Cardiac muscle cell (in vitro differentiated cells and primary cell): ENCODE data around the gene LRRC52. TPM values are rescaled to one million over a fixed set of nuclear protein-coding genes. Genes with fewer than 3 reads are reported as not detected.
A peak's percentile ranks its signal among the peaks of the same experiment; 100 is the strongest.

Source experiments
- DNase-seq, 2 donors: peaks; one replicate each; pipeline versions ENCODE4 v3.0.0 to v3.0.0-alpha.2; 2010 to 2017; ENCODE audit warnings: low read depth in 1 of 2, low spot score in 1 of 2
- H3K27ac ChIP-seq: fragments of 200-600 bp; sonication (generic); 2 replicates; pipeline ENCODE4 v1.5.1; 2016
- H3K27me3 ChIP-seq: fragments of 200-600 bp; sonication (generic); 2 replicates; pipeline ENCODE4 v1.6.0; 2016; ENCODE audit warnings: control low read depth
- H3K36me3 ChIP-seq: fragments of 200-600 bp; sonication (generic); 2 replicates; pipeline ENCODE4 v1.5.1; 2016; ENCODE audit warnings: control low read depth
- H3K4me1 ChIP-seq: fragments of 200-600 bp; sonication (generic); 2 replicates; pipeline ENCODE4 v1.8.1; 2017; ENCODE audit warnings: low read depth, mild to moderate bottlenecking, mixed run types
- H3K4me3 ChIP-seq: fragments of 200-600 bp; sonication (generic); 2 replicates; pipeline ENCODE4 v1.5.1; 2016; ENCODE audit warnings: mild to moderate bottlenecking
- H3K9me3 ChIP-seq: fragments of 200-600 bp; sonication (generic); 2 replicates; pipeline ENCODE4 v1.5.1; 2017; ENCODE audit warnings: low read depth, mild to moderate bottlenecking, control low read depth
- CTCF ChIP-seq: IDR thresholded peaks from 2 replicates; pipeline ENCODE4 v1.5.1; 2012; ENCODE audit warnings: low read depth, mild to moderate bottlenecking, low read length
- polyA plus RNA-seq: library from polyadenylated mRNA; unstranded; fragments of >200 nt; fragmentation: Nextera tagmentation; extraction: Ambion mirVana; gene quantifications from 2 replicates; pipeline ENCODE4 v1.2.1, GENCODE V29; 2016
- total RNA-seq: library from RNA; depleted of rRNA; stranded (reverse); fragments of >200 nt; gene quantifications from 2 replicates; pipeline ENCODE4 v1.2.3, GENCODE V29; 2016

LRRC52 gene
- total and polyA plus RNA-seq, 2 experiments from 2014 or later: 0.20 to 0.77 TPM

- no peaks in the 10 kb centered on the region for H3K27me3 ChIP-seq
- DNase-seq: peak in 1 of 2 donors; percentile 54
- no peak for TF ChIP-seq CTCF
- H3K36me3 ChIP-seq: no peaks in the 10 kb centered on the region
- H3K9me3 ChIP-seq: no peaks in the 10 kb centered on the region
- H3K27ac ChIP-seq: peak overlapping the region; percentile 81
- peaks cover 44% of the 10 kb centered on the region for H3K4me1 ChIP-seq
- H3K4me3 ChIP-seq: no peak overlapping the region
These were observed 16.4 kb upstream of the LRRC52 start for GRCh38 chr1:165527251-165528007.

- no peak overlapping the region for H3K4me3 ChIP-seq
- peak overlapping the region; percentile 49 for H3K27ac ChIP-seq
- H3K4me1 ChIP-seq: peaks cover 42% of the 10 kb centered on the region
- no peak for DNase-seq
- H3K27me3 ChIP-seq: no peaks in the 10 kb centered on the region
- no peaks in the 10 kb centered on the region for H3K9me3 ChIP-seq
- no peaks in the 10 kb centered on the region for H3K36me3 ChIP-seq
- TF ChIP-seq CTCF: no peak
These were observed 12.8 kb upstream of the LRRC52 start for GRCh38 chr1:165531021-165531420.

DNA sequence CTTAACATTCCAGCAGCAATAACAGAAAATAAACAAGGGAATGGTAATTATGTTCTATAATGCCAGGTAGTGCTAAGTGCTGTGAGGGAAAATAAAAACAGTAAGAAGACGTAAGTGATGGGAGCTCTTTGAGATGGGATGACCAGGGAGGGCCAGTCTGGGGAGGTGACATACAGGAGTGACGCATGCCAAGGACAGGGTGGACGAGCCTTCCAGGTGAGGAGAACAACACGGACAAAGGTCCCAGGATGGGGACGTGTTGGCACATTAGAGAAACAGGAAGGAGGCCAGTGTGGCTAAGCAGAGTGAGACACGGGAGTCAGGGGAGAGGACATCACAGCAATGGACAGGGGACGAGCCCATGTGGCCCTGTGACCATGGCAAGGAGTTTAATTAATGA, 11.7 kb upstream of the LRRC52 start:
- Histone ChIP-seq H3K4me3 (no peak overlapping the region), H3K36me3 (no peaks in the 10 kb centered on the region), H3K9me3 (no peaks in the 10 kb centered on the region), H3K27ac (no peak overlapping the region), H3K4me1 (peaks cover 32% of the 10 kb centered on the region), H3K27me3 (no peaks in the 10 kb centered on the region)
- DNase-seq: no peak
- TF ChIP-seq CTCF: no peak

GRCh38 chr1:165533254-165533653, 10.5 kb upstream of the LRRC52 start:
- Histone ChIP-seq H3K36me3 (no peaks in the 10 kb centered on the region), H3K9me3 (no peaks in the 10 kb centered on the region), H3K27me3 (no peaks in the 10 kb centered on the region), H3K4me1 (peaks cover 21% of the 10 kb centered on the region), H3K27ac (no peak overlapping the region), H3K4me3 (no peak overlapping the region)
- no peak for TF ChIP-seq CTCF
- DNase-seq: peak in 1 of 2 donors; percentile 3

GRCh38 chr1:165536016-165536415, 7.8 kb upstream of the LRRC52 start:
- Histone ChIP-seq H3K27me3 (no peaks in the 10 kb centered on the region), H3K36me3 (no peaks in the 10 kb centered on the region), H3K27ac (no peak overlapping the region), H3K4me1 (peaks cover 26% of the 10 kb centered on the region), H3K4me3 (no peak overlapping the region), H3K9me3 (no peaks in the 10 kb centered on the region)
- TF ChIP-seq CTCF: no peak
- no peak for DNase-seq
